ENCODE measurements around the gene KRT33B.
A peak's percentile ranks its signal among the peaks of the same experiment; 100 is the strongest.

Gene KRT33B

GRCh38 chr17:41354536-41354935, 15.1 kb downstream of the KRT33B start:
- no peak for TF ChIP-seq ZNF514 (tag by site-specific recombination; IDR thresholded peaks at IDR 0.05)
- TF ChIP-seq CTCF (tag by site-specific recombination; IDR thresholded peaks at IDR 0.05) = no peak
- no peak for TF ChIP-seq SP3 (tag by site-specific recombination; IDR thresholded peaks at IDR 0.05)
- TF ChIP-seq ZSCAN4 (tag by site-specific recombination; IDR thresholded peaks at IDR 0.05) = no peak
- TF ChIP-seq ZNF561 (tag by site-specific recombination; IDR thresholded peaks at IDR 0.05; ENCODE audit: borderline replicate concordance) = no peak
- no peak for TF ChIP-seq PATZ1 (tag by site-specific recombination; IDR thresholded peaks at IDR 0.05)
- TF ChIP-seq GLI2 (tag by site-specific recombination; IDR thresholded peaks at IDR 0.05; ENCODE audit: borderline replicate concordance, low read depth) = no peak
- no peak for TF ChIP-seq ZNF670 (tag by site-specific recombination; IDR thresholded peaks at IDR 0.05; ENCODE audit: low read depth)
- no peak for TF ChIP-seq ZNF639 (tag by site-specific recombination; IDR thresholded peaks at IDR 0.05)
- no peak for TF ChIP-seq ELK4 (IDR thresholded peaks at IDR 0.05; ENCODE audit: borderline replicate concordance, low read depth, low read length)
- no peak for TF ChIP-seq ZNF596 (tag by site-specific recombination; IDR thresholded peaks at IDR 0.05)
- no peak for TF ChIP-seq ZBTB44 (tag by site-specific recombination; IDR thresholded peaks at IDR 0.05)
- no peak overlapping the region for H3K4me3 ChIP-seq (ENCODE audit: low read depth, low read length)
- no peaks in the 10 kb centered on the region for H3K36me3 ChIP-seq (ENCODE audit: control insufficient read depth in 2 of 2, insufficient read depth in 1 of 2, low read length in 2 of 2)
- no peaks in the 10 kb centered on the region for H3K4me1 ChIP-seq (ENCODE audit: control insufficient read depth, insufficient read depth, low read length)
- H3K27ac ChIP-seq (ENCODE audit: extremely low read depth, low read depth, low read length) = no peak overlapping the region
- ChIA-PET POLR2A (no interaction called here), CTCF (interaction anchor here (0.7 to 2.0 kb wide), 6 partner anchors 32 to 308 kb away, joined by 3 to 6 read pairs (median 5); no protein-coding TSS in a partner anchor)
- peaks cover 6% of the 10 kb centered on the region for H3K9me3 ChIP-seq (ENCODE audit: control insufficient read depth, insufficient read depth, low read depth, low read length)

GRCh38 chr17:41352597-41353366, 16.8 kb downstream of the KRT33B start:
- Histone ChIP-seq H3K36me3 (ENCODE audit: control insufficient read depth in 2 of 2, insufficient read depth in 1 of 2, low read length in 2 of 2) (no peaks in the 10 kb centered on the region), H3K4me3 (ENCODE audit: low read depth, low read length) (no peak overlapping the region), H3K9me3 (ENCODE audit: control insufficient read depth, insufficient read depth, low read depth, low read length) (peaks cover 6% of the 10 kb centered on the region), H3K4me1 (ENCODE audit: control insufficient read depth, insufficient read depth, low read length) (no peaks in the 10 kb centered on the region), H3K27ac (ENCODE audit: extremely low read depth, low read depth, low read length) (no peak overlapping the region)
- TF ChIP-seq ZNF366 (tag by site-specific recombination; conservative IDR thresholded peaks at IDR 0.05) = 0 out of 2 replicates have a peak, but pooled peaks have one; percentile 19
- TF ChIP-seq ZBTB48 (tag by site-specific recombination; IDR thresholded peaks at IDR 0.05) = no peak
- peak; percentile 41; the same call in 1 of the 2 replicates for TF ChIP-seq ZNF629 (tag by site-specific recombination; IDR thresholded peaks at IDR 0.05)
- 0 out of 2 replicates have a peak, but pooled peaks have one; percentile 22 for TF ChIP-seq ZNF335 (tag by site-specific recombination; conservative IDR thresholded peaks at IDR 0.05)
- TF ChIP-seq ELK4 (IDR thresholded peaks at IDR 0.05; ENCODE audit: borderline replicate concordance, low read depth, low read length) = no peak
- TF ChIP-seq REST (tag by site-specific recombination; IDR thresholded peaks at IDR 0.05) = peak; percentile 95
- CTCF ChIA-PET = interaction anchor here (0.6 to 1.4 kb wide), 5 partner anchors 21 to 402 kb away, joined by 3 to 6 read pairs (median 3); no protein-coding TSS in a partner anchor
- POLR2A ChIA-PET = no interaction called here
